Measurements from ENCODE around the gene KRTCAP3.

DNA sequence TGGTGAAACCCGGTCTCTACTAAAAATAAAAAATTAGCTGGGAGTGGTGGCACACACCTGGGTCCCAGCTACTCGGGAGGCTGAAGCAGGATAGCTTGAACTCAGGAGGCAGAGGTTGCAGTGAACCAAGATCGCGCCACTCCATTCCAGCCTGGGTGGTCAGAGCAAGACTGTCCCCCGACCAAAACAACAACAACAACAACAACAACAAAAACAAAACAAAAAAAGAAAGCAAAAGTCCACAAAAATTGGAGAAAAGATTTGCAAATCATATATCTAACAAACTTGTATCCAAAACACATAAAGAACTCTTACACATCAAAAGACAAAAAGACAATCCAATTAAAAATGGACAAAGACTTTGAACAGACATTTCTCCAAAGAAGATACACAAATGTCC, 43.2 kb upstream of the KRTCAP3 start:
- TF ChIP-seq GLIS3 (CRISPR knock-in tag; IDR thresholded peaks at IDR 0.05) (no peak), CSDC2 (CRISPR knock-in tag; IDR thresholded peaks at IDR 0.05) (no peak), ZNF8 (CRISPR knock-in tag; IDR thresholded peaks at IDR 0.05) (no peak), ISL1 (CRISPR knock-in tag; IDR thresholded peaks at IDR 0.05) (no peak), PPARA (CRISPR knock-in tag; IDR thresholded peaks at IDR 0.05; ENCODE audit: borderline replicate concordance) (no peak), SNAI2 (CRISPR knock-in tag; IDR thresholded peaks at IDR 0.05) (no peak)
- TF ChIP-seq, protein P1, sequence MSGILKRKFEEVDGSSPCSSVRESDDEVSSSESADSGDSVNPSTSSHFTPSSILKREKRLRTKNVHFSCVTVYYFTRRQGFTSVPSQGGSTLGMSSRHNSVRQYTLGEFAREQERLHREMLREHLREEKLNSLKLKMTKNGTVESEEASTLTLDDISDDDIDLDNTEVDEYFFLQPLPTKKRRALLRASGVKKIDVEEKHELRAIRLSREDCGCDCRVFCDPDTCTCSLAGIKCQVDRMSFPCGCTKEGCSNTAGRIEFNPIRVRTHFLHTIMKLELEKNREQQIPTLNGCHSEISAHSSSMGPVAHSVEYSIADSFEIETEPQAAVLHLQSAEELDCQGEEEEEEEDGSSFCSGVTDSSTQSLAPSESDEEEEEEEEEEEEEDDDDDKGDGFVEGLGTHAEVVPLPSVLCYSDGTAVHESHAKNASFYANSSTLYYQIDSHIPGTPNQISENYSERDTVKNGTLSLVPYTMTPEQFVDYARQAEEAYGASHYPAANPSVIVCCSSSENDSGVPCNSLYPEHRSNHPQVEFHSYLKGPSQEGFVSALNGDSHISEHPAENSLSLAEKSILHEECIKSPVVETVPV (CRISPR knock-in tag; IDR thresholded peaks at IDR 0.05): no peak
- TF ChIP-seq, protein P2, sequence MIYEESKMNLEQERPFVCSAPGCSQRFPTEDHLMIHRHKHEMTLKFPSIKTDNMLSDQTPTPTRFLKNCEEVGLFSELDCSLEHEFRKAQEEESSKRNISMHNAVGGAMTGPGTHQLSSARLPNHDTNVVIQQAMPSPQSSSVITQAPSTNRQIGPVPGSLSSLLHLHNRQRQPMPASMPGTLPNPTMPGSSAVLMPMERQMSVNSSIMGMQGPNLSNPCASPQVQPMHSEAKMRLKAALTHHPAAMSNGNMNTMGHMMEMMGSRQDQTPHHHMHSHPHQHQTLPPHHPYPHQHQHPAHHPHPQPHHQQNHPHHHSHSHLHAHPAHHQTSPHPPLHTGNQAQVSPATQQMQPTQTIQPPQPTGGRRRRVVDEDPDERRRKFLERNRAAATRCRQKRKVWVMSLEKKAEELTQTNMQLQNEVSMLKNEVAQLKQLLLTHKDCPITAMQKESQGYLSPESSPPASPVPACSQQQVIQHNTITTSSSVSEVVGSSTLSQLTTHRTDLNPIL (CRISPR knock-in tag; IDR thresholded peaks at IDR 0.05; ENCODE audit: low read depth): no peak

All from SK-N-SH treated with all-trans-retinoic acid at 6 μM for 48 hours (cell line).